Motor neuron (in vitro differentiated cells): Measurements from ENCODE around the gene ZNF701. TPM values are rescaled to one million over a fixed set of nuclear protein-coding genes. Genes with fewer than 3 reads are reported as not detected.
"Not testable (repeated sequence)": the region's sequence is repeated elsewhere in the genome, so short reads cannot be mapped to it uniquely, and the experiment has no call there.

Experiments used
- ATAC-seq, 8 experiments: fragments of 200-7000 bp; cut with Tn5 transposase; replicated peaks in 6 of 8; 2 replicates each; pipeline ENCODE4 v1.8.0; 2021; ENCODE audit warnings: mild to moderate bottlenecking in 8 of 8, moderate library complexity in 8 of 8
- H3K27ac ChIP-seq, 2 donors: fragments of 250-450 bp; sonication (Bioruptor Pico); 2 replicates each; pipeline ENCODE4 v1.9.0; 2021; ENCODE audit warnings: antibody characterized with exemption in 2 of 2, mild to moderate bottlenecking in 2 of 2, moderate library complexity in 1 of 2
- H3K4me1 ChIP-seq, 2 donors: fragments of 250-450 bp; sonication (Bioruptor Pico); replicated peaks in 1 of 2; 2 replicates each; pipeline ENCODE4 v1.6.1; 2021; ENCODE audit warnings: antibody characterized with exemption in 2 of 2, mild to moderate bottlenecking in 2 of 2, moderate library complexity in 1 of 2
- H3K4me3 ChIP-seq, 5 donors: fragments of 250-450 bp; sonication (Bioruptor Pico); 2 replicates each; pipeline ENCODE4 v1.9.0; 2021; ENCODE audit warnings: antibody characterized with exemption in 5 of 5, mild to moderate bottlenecking in 5 of 5, moderate library complexity in 4 of 5
- WGBS, 10 experiments: fragments of 450-650 bp; shearing (Covaris generic); methylation state at CpG; one replicate each; pipeline ENCODE4 v1.0.0; 2022; 5-methylcytosine and 5-hydroxymethylcytosine counted together
- in situ Hi-C, 9 experiments: fragments of 400-800 bp; cut with MboI; loops; one replicate each; pipeline ENCODE4 v1.15.0; 2021; ENCODE audit warnings: low sequenced_read_pairs in 9 of 9, low pct_unique_long_range_greater_than_20kb in 2 of 9; ENCODE audit not compliant: unreplicated experiment in 9 of 9
- total RNA-seq, 8 experiments: library from RNA; unstranded; fragments of 300-600 nt; gene quantifications; 2 replicates each; pipeline versions ENCODE4 v1.2.3 to v1.2.4, GENCODE V29; 2022

ZNF701 gene
- total RNA-seq, 8 experiments from 2014 or later = 6.2 to 15.0 (median 9.5) TPM

GRCh38 chr19:52626915-52627314, 56.8 kb downstream of the ZNF701 start:
- H3K4me3 ChIP-seq = no peak overlapping the region
- H3K27ac ChIP-seq = no peak overlapping the region
- ATAC-seq = no peak
- 76 to 100% (median 93%) methylated on average over 1 to 4 of the region's 5 CpGs; no CpG with 5 or more reads in 2 of the 10 experiments for WGBS, 10 experiments
- H3K4me1 ChIP-seq = no peaks in the 10 kb centered on the region
- in situ Hi-C loops = no loop called here

- whole genome bisulfite sequencing, 10 experiments = 100% methylated on average over 1 to 3 of the region's 3 CpGs; no CpG with 5 or more reads in 3 of the 10 experiments
- H3K4me1 ChIP-seq, H3K4me3 ChIP-seq, in situ Hi-C loops, H3K27ac ChIP-seq, ATAC-seq: not testable (repeated sequence)
Observed at GRCh38 chr19:52627441-52627840, 57.4 kb downstream of the ZNF701 start.

- 46 to 98% (median 83%) methylated on average over 1 to 10 of the region's 11 CpGs for WGBS, 10 experiments
- in situ Hi-C loops = no loop called here
- ATAC-seq = no peak
Observed at GRCh38 chr19:52635786-52636570, 65.9 kb downstream of the ZNF701 start.

More at GRCh38 chr19:52635786-52636570, 65.9 kb downstream of the ZNF701 start:
- Histone ChIP-seq H3K4me1 (peaks cover 0 to 4% of the 10 kb centered on the region in 2 donors), H3K27ac (no peak overlapping the region), H3K4me3 (no peak overlapping the region)

Other genes starting within 250 kb of the ZNF701 start
- 10 to 100 TPM in 5 of 8 experiments, 1 to 10 TPM in 3; 1.7 to 17.3 (median 13.3) TPM for gene ZNF610, start 234.0 kb upstream of the ZNF701 start, total RNA-seq
- gene ZNF880, start 200.4 kb upstream of the ZNF701 start, total RNA-seq = 10 to 100 TPM in 7 of 8 experiments, 1 to 10 TPM in 1; 8.2 to 40.1 (median 22.4) TPM
- gene ZNF528, start 172.4 kb upstream of the ZNF701 start, total RNA-seq = 10 to 100 TPM in 7 of 8 experiments, 1 to 10 TPM in 1; 6.8 to 61.4 (median 35.1) TPM
- gene ZNF534, start 141.1 kb upstream of the ZNF701 start, total RNA-seq = under 1 TPM in 6 of 8 experiments, not detected in 2; 0.05 to 0.78 (median 0.22) TPM
- 1 to 10 TPM in 2 of 8 experiments, under 1 TPM in 6; 0.11 to 7.5 (median 0.47) TPM for gene ZNF578, start 116.7 kb upstream of the ZNF701 start, total RNA-seq
- 10 to 100 TPM; 10.9 to 19.7 (median 14.3) TPM for gene ZNF808, start 42.6 kb upstream of the ZNF701 start, total RNA-seq
- 100 to 1,000 TPM in 3 of 8 experiments, 10 to 100 TPM in 5; 27.7 to 163 (median 90.0) TPM for gene ZNF83, start 68.1 kb downstream of the ZNF701 start, total RNA-seq
- 10 to 100 TPM in 4 of 8 experiments, 1 to 10 TPM in 4; 8.5 to 23.5 (median 10.1) TPM for gene ZNF611, start 164.8 kb downstream of the ZNF701 start, total RNA-seq
- 10 to 100 TPM in 1 of 8 experiments, 1 to 10 TPM in 5, under 1 TPM in 2; 0.55 to 10.8 (median 2.1) TPM for gene ZNF600, start 216.5 kb downstream of the ZNF701 start, total RNA-seq